ENCODE data around the gene SUSD6.

DNA sequence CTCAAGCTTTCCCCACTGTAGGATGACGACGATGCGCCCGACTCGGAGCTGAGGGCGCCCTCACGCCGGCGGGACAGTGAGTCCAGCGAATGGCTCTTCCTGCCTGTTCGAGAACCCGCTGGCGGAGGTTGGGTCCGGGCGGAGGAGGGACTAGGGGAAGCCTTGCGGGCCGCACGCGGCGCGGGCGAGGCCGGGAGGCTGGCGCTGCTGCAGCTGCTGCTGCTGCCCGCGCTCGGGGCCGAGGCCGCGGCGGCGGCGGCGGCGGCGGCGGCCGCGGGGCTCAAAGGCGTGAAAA, 38.6 kb upstream of the SUSD6 start:
- TF ChIP-seq POLR2A (IDR thresholded peaks at IDR 0.05) = no peak
- TF ChIP-seq, protein P1, sequence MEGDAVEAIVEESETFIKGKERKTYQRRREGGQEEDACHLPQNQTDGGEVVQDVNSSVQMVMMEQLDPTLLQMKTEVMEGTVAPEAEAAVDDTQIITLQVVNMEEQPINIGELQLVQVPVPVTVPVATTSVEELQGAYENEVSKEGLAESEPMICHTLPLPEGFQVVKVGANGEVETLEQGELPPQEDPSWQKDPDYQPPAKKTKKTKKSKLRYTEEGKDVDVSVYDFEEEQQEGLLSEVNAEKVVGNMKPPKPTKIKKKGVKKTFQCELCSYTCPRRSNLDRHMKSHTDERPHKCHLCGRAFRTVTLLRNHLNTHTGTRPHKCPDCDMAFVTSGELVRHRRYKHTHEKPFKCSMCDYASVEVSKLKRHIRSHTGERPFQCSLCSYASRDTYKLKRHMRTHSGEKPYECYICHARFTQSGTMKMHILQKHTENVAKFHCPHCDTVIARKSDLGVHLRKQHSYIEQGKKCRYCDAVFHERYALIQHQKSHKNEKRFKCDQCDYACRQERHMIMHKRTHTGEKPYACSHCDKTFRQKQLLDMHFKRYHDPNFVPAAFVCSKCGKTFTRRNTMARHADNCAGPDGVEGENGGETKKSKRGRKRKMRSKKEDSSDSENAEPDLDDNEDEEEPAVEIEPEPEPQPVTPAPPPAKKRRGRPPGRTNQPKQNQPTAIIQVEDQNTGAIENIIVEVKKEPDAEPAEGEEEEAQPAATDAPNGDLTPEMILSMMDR (IDR thresholded peaks at IDR 0.05) = no peak
